Left ventricle myocardium inferior (tissue), 1 donor: Measurements from ENCODE around the gene FAT2. TPM values are rescaled to one million over a fixed set of nuclear protein-coding genes. Genes with fewer than 3 reads are reported as not detected.

ENCODE experiments used
- DNase-seq: peaks from one replicate; pipeline ENCODE4 v3.0.0-alpha.2; 2020
- H3K27ac ChIP-seq: fragments of 200-600 bp; replicated peaks from 2 replicates; pipeline ENCODE4 v1.8.0; 2021
- H3K27me3 ChIP-seq: fragments of 200-600 bp; 2 replicates; pipeline ENCODE4 v1.8.0; 2021; ENCODE audit warnings: low read depth
- H3K36me3 ChIP-seq: fragments of 200-600 bp; 2 replicates; pipeline ENCODE4 v1.8.0; 2021
- H3K4me1 ChIP-seq: fragments of 200-600 bp; 2 replicates; pipeline ENCODE4 v1.8.0; 2021
- H3K4me3 ChIP-seq: fragments of 200-600 bp; 2 replicates; pipeline ENCODE4 v1.8.0; 2021; ENCODE audit warnings: mild to moderate bottlenecking, moderate library complexity
- H3K9me3 ChIP-seq: fragments of 200-600 bp; replicated peaks from 2 replicates; pipeline ENCODE4 v1.8.0; 2021
- CTCF ChIP-seq: fragments of 200-600 bp; IDR thresholded peaks from 2 replicates; pipeline ENCODE4 v1.8.0; 2021; ENCODE audit warnings: antibody characterized with exemption, mild to moderate bottlenecking, borderline replicate concordance
- intact Hi-C: fragments of 100-400 bp; cut with micrococcal nuclease; formaldehyde crosslinking; loops from one replicate; pipeline ENCODE4 v1.11.0; 2022
- total RNA-seq: library from RNA; stranded (reverse); fragmentation: NEBNext Ultra II Directional; extraction: Animal tissue kit (Norgen Biotek cat#: 25700); gene quantifications from one replicate; pipeline ENCODE4 v1.2.1, GENCODE V29; 2021
- donor health status: DM: no; HTN: yes; CAD: no; lungs with severe emphysema.

Gene FAT2
- total RNA-seq, 1 donor from 2014 or later: not detected

GRCh38 chr5:151569132-151570046, 21.7 kb downstream of the FAT2 start:
- no peak for TF ChIP-seq CTCF
- intact Hi-C loops: no loop called here
- DNase-seq: no peak

GRCh38 chr5:151568036-151568435, 23.1 kb downstream of the FAT2 start:
- intact Hi-C loops: no loop called here
- Histone ChIP-seq H3K27ac (no peak overlapping the region), H3K27me3 (no peaks in the 10 kb centered on the region), H3K36me3 (no peaks in the 10 kb centered on the region), H3K4me3 (no peak overlapping the region), H3K4me1 (peaks cover 14% of the 10 kb centered on the region), H3K9me3 (no peaks in the 10 kb centered on the region)
- DNase-seq: no peak
- no peak for TF ChIP-seq CTCF

More at GRCh38 chr5:151569132-151570046, 21.7 kb downstream of the FAT2 start:
- no peak overlapping the region for H3K4me3 ChIP-seq
- no peaks in the 10 kb centered on the region for H3K27me3 ChIP-seq
- no peak overlapping the region for H3K27ac ChIP-seq
- peaks cover 14% of the 10 kb centered on the region for H3K4me1 ChIP-seq
- no peaks in the 10 kb centered on the region for H3K9me3 ChIP-seq
- no peaks in the 10 kb centered on the region for H3K36me3 ChIP-seq

GRCh38 chr5:151565971-151566370, 25.2 kb downstream of the FAT2 start:
- no peak for DNase-seq
- Histone ChIP-seq H3K27ac (no peak overlapping the region), H3K4me3 (no peak overlapping the region), H3K9me3 (no peaks in the 10 kb centered on the region), H3K4me1 (peaks cover 14% of the 10 kb centered on the region), H3K27me3 (no peaks in the 10 kb centered on the region), H3K36me3 (no peaks in the 10 kb centered on the region)
- intact Hi-C loops: no loop called here
- TF ChIP-seq CTCF: no peak

- Histone ChIP-seq H3K36me3 (no peaks in the 10 kb centered on the region), H3K9me3 (no peaks in the 10 kb centered on the region), H3K4me1 (no peaks in the 10 kb centered on the region), H3K4me3 (no peak overlapping the region), H3K27ac (no peak overlapping the region), H3K27me3 (no peaks in the 10 kb centered on the region)
- no peak for TF ChIP-seq CTCF
- intact Hi-C loops: no loop called here
- DNase-seq: no peak
Measured at GRCh38 chr5:151562019-151562707, 29.0 kb downstream of the FAT2 start.

GRCh38 chr5:151557951-151558350, 33.2 kb downstream of the FAT2 start:
- DNase-seq: no peak

More at GRCh38 chr5:151557951-151558350, 33.2 kb downstream of the FAT2 start:
- Histone ChIP-seq H3K27me3 (no peaks in the 10 kb centered on the region), H3K27ac (no peak overlapping the region), H3K4me3 (no peak overlapping the region), H3K4me1 (no peaks in the 10 kb centered on the region), H3K9me3 (no peaks in the 10 kb centered on the region), H3K36me3 (no peaks in the 10 kb centered on the region)
- no peak for TF ChIP-seq CTCF
- intact Hi-C loops: no loop called here
